HS-5 (cell line): ENCODE data around the gene UNC93A.
"Not testable (repeated sequence)": the region's sequence is repeated elsewhere in the genome, so short reads cannot be mapped to it uniquely, and the experiment has no call there.

Source experiments
- DNase-seq: peaks from one replicate; pipeline ENCODE4 v3.0.0-alpha.2; 2012; ENCODE audit warnings: low read depth

UNC93A gene

DNA sequence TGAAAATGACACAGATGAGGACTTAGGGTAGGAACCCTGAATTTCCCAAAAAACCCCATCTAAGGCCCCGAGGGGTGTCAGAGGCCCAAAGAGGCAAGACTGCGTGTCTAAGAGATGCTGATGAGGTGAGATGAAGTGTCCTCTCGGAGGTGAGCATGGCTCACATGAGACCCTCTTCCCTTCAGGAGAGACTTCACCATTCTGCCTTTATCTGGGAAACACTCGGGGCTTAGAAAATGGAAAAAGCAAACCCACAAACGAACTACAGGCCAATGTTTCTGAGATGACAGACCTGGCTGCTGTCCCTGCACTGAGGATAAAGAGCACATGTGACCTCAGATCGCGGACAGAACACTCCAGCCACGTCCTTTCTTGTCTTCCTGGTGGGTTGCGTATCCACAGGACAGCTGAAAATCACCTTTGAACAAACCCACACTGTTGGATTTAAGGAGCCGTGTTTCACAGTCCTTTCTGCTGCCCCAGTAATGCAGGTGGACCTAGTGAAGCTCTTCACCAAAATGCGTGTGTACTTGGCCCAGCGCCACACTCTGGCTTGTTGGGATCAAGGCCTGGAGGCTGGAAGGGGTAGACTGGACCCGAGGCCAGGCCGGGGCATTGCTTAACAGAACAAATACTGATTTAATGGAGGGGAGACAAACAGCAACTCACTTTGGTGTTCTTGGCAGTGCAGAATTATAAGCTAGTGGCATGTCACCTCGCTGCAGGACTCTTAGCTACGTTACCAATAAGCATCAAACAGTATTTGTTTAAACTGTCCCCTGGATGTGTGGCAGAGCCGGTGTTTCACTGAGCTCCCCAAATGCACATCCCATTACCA, 18.5 kb downstream of the UNC93A start:
- not testable (repeated sequence) for DNase-seq

DNA sequence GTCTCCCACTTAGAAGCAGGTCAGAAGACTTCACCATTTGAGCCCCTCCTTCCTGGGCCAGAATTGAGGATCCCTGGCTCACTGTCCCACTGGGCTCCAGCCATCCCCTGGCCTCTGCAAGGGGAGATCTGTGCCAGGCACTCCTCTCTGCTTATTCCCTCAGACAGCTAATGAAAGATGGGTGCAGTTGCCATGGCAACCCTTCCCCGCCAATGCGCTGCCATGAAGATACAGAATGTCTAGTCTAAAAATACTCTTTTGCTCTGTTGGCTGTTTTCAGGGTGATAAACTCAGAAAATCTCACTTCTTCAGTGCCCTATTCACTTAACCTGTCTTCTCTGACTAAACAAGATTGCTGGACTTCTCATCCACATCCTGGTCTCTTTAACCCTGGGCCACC, 20.2 kb downstream of the UNC93A start:
- no peak for DNase-seq

DNA sequence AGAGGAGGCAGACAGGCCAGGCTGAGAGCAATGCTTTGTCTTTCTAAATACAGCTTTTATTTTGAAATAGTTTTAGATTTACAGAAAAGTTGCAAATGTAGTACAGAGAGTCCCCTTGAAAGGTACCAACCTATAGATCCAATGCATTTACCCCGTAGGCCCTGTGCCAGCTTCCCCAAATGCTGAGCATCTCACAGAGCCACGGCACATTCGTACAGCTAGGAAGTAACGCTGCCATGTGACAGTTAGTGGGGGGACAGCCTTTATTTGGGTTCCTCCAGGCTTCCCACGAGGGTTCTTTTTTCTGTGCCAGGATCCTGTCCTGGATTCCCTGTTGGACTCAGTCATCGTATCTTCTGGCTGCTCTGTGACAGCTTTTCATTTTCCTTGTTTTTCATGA, 20.6 kb downstream of the UNC93A start:
- DNase-seq = not testable (repeated sequence)

DNA sequence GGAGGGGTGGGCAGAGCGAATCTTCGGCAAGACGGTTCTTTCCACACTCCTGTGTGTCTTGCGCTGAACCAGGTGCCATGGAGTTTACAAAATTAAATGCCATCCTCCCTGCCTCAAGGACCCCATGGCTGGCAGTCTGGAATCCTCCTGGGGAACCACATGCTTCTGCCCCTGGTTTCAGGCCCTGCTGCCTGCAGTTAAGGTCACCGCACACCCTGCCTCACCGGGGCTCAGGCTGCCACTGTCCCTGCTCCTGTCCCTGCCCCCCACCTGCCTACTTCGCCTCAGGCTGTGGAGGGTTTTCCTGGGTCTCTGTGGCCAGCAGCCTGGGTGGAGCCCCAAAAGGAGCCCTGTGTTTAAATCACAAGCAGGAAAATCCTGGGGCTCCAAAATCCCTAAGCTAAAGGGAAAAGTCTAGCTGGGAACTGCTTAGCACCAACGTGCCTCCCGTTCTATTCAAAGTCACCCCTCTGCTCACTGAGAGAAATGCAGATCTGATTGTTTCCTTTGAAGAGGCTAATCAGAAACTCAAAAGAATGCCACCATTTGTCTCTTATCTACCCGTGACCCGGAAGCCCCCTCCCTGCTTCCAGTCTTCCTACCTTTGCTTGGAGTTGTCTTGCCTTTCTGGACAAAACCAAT, 23.2 kb downstream of the UNC93A start:
- no peak for DNase-seq

DNA sequence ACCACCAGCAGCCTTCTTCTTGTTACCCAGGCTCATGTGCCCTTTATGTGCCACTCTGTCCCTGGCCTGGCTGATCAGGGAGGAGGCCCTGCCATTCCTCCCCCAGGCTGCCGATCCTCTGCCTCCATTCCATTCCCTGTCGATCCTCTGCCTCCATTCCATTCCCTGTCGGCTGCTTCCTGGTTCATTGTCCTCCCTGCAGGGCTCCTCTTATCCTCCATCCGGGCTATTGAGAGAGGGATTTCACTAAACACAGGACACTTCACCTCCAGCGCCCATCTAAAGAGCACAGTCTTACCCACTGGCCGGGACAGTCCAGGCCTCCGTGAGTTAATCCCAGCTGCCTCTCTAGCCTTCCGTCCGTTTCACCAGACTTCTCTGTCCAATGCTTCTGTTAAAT, 26.1 kb downstream of the UNC93A start:
- DNase-seq = no peak

DNA sequence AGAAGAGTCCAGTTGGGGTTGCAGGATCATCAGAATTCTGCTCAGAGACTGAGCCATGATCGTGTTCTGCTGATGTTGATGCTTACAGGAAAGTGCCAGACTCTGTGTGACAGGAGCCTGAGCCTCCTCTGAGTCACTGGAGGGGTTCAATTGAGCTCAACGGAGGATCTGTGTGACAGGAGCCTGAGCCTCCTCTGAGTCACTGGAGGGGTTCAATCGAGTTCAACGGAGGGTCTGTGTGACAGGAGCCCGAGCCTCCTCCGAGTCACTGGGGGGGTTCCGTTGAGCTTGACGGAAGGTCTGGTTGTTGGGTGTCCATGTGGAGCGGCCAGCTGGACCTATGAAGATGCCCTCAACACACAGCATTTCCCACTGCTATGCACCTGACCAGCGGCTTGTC, 27.2 kb downstream of the UNC93A start:
- not testable (repeated sequence) for DNase-seq

DNA sequence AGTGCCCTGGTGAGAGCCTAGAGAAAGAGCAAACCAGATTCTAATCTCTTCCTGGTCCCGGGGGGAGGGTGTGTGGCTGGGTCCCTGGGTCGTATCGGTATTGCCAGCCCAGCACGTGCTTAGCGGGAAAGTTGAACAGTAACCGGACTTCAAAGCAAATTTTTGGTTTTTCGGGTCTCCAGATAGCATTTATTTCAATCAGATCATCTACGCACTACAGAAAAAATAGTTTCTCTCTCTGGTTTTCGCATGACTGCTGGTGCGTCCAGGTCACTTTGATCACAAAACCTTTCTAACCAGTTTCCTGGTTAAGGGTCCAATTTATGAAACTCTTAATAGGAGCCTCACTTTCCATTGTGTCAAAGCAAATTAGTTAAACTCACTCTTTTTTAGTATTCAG, 27.7 kb downstream of the UNC93A start:
- not testable (repeated sequence) for DNase-seq

DNA sequence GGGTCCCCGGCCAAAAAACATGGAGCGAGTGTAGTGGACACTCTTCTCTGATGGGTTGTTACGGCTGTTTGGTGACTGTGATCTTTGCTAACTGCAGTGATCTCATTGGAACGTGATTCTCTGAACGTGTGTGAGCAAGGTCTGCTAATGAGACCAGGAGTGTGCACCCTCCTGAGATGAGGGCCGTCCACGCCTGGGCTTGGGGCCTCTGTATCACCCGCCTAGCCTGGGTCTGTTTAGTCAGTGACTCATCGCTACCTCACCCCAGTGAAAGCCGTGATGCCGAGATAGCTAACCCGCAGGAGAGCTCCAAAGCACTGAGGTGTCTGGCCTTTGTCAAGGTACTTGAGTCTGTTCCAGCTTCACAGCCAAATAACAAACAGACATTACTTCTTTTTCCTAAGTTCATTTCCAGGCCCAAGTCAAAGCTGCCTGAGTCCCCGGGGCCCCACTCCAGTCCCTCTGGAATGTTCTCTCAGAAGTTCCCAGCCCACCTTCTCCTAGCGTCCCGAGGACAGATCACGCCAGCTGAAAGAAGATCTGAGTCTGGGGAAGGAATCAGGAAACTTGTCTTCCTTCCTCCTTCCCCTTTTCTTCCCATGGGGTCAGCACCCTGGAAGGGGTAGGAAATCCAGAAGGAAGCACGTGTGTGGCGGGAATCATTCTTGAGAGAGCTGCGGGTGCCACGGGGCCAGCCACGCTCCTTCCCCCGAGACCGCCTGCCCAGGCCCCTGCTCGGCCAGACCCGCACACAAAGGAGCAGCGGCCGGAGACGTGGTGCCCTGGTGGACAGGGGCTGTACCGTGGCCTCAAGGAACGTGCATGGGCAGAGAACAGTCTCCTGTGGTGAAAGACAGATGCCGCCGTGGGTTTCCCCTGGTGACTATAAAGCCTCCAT, 29.0 kb downstream of the UNC93A start:
- DNase-seq = not testable (repeated sequence)

DNA sequence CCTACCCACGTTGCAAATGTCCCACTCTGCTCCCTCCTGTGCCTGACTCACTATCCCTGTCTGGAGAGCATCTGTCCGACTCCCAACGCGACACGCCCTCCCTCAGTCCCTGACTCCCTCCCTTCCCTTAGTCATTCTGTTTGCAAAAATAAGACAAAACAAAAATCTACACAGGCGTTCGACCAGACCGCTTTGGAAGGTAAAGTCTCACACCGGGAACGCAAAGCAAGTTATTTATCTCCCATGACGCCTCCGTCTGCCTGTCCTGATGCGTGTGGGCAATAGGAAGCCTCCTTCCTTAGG, 29.6 kb downstream of the UNC93A start:
- not testable (repeated sequence) for DNase-seq

DNA sequence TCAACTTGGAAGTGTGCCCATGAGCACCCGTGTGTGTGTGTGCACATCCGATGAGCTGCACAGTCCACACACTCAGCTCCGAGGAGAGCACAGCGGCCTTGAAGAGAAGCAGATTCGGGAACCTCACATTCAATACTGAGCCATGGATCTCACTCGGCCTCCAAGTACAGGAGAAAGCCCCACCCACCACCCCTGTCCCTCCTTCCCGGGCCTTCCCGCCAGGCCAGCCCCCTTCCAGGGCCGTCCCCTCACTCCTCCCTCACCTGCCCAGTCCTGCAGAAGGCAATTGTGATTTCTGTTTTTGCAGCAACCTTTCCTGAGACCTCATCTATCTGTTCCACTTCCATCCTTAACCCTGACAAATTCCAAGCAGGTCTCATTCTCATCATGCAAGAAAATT, 30.1 kb downstream of the UNC93A start:
- DNase-seq = not testable (repeated sequence)

DNA sequence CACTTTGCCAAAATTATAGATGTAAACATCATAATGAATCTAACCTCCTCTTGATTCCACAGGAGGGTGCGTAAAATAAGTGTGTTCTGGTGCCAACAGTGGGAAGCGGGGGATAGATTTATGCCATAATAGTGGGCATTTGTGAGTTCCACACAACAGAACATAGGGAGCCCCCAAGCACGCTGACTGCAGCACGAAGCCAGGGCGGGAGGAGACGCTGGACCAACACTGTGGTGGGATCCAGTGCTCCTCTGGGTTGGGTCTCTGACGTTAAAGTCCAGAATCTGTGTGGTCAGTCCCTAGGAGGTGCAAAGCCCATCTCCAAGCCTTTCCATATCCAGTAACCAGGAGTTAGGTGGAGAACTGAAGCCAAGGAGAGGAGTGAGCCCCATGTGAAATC, 32.0 kb downstream of the UNC93A start:
- DNase-seq = no peak

DNA sequence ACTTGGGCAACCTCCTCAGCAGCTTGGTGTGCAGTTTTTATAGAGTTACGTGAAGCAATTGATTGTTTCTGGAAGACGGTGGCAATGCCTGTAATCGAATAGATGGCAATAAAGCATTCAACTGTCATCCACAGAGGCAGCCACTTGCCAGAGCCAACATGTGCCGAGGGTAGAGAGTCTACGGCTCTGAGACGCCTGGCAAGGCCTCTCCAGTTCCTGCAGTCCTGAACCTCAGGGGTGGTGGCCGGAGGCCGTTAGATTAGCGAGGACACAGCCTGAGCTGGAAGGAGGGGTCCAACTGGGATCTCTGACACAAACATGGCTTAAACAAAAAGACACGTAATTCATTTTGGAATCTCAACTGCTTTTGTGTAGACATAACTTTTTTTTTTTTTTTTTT, 33.0 kb downstream of the UNC93A start:
- no peak for DNase-seq

DNA sequence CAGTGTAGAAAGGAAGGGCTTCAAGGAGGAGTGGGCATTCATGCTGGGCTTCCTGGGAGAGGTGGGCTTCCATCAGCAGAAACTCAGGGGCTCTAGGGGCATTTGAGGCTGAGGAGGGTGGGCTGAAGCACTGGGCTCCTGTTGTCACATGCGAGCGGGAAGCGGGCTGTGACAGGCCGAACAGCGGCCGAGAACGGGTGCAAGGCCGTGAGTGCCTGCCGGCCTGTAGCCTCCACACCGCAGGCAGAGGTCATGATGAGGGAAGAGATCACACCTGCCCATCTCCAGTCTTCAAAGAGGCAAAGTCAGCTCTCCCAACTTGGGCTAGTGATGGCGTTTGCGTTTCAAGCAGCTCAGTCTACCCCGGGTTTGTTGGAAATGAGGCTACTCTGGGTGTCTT, 34.7 kb downstream of the UNC93A start:
- DNase-seq = no peak

DNA sequence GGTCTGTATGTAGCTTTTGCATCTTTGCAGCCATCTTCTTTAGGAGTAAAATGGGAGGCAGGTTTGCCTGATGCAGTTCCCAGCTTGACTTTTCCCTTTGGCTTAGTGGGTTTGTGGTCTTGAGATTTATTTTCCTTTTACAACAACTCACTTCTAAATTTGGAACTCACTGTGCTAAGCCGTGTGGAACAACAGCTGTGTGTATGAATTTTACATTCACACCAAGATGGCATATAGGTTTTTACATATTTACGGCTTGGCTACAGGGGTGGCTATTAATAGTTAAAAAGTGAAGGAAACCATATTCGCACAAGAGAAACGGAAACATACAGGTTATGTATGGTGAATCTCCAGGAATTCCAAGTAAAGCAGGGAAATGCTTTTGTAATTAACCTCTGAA, 36.3 kb downstream of the UNC93A start:
- DNase-seq = no peak

DNA sequence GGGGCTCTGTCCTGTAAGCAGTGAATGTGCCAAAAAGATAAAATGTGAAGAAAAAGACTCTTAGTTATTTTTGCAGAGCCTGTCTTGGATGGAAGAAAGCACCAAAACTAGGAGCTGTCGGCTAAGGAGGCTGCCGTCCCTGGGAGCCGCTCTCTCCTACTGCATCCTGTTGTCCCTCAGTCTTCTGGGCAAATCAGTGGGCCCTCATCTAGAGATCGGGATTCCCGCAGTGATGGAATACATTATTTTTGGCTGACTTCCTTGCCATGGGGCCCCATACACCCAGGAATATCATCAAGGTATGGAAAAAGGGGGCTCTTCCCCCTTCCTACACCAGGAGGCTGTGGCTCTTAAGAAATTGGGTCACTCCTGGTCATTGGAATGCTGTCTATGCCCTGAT, 37.0 kb downstream of the UNC93A start:
- no peak for DNase-seq

DNA sequence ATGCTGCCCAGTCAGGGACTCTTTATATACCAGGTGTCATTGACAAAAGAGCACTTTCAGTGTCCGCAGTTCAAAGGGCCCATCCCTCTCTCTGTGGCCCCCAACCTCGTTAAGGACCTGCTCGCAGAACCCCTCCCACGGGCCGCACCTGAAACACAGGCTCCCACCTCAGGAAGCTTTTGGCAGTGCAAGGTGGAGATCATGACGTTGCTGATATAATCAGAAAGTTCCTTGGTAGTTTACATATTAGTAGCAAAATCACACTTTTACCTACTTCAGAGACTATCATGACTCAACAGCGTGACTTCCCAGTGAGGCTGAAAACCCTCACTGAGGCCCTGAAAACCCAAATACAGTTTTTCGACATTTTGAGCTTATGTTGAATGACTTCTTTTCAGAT, 37.9 kb downstream of the UNC93A start:
- no peak for DNase-seq

DNA sequence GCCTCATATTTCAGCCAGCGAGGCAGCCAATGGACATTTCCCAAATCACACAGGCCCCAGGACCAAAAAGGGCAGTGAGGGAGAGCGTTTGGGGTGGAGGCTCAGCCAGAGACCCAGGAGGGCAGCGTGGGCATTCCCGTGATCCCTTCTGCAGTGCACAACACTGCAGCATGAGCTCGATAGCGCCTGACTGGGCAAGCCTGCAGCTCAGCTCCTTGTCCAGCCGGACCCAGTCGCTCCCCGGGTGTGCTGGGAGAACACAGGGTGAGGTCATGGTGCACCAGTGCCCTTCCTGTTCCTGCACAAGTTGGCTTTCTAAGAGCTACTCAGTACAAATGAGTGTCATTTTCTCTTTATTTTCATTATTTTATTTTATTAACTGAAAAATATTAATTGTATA, 39.6 kb downstream of the UNC93A start:
- DNase-seq = no peak

DNA sequence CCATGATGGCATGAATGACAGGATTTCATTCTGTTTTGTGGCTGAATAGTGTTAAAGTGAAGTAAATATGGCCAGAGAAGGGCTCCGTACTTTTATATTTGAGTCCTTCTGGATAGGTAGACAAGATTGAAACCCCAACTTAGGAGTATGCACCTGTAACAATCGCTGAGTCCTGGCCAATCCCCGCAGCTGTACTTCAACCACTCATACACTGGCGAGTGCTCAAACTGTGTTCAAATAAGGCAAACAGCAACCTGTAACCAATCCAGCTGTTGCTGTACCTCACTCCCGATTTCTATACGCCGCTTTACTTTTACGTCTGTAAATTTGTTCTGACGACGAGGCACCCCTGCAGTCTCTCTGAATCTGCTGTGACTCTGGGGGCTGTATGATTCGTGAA, 40.5 kb downstream of the UNC93A start:
- no peak for DNase-seq

DNA sequence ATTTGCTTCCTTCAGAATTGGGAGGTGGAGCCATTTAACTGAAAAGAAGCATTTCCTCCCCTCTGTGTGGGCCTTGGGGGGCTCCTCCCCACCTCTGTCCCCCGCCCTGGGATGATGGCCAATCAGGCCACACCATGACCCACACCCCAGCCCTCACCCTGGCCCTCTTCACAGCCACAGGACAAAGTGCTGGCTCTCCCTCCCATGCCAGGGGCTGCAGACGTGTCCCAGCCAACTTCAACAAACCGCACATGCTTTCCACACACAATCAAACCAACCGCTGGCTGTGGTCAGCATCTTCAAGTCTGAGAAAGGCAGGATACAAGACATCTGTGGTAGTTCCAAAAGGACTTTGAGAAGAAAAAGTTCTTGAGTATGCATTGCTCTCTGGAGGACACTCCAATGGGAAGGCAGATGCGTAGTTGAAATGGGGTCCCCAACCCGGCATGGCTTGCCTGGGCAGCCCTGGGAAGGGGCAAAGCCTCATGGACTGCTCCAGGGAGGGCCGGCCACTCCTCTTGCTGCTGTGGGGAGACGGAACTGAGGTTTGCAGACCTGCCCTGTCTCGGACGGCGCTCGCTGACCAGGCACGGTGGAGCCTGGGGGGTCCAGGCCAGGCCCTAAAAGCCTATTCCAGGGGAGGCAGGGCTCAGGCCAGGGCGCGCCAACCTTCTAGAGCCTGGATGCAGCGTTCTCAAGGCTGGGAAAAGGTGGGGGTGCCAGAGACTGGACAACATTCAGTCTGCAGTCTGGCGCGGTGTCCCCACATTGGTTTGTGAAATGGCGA, 45.9 kb downstream of the UNC93A start:
- no peak for DNase-seq

DNA sequence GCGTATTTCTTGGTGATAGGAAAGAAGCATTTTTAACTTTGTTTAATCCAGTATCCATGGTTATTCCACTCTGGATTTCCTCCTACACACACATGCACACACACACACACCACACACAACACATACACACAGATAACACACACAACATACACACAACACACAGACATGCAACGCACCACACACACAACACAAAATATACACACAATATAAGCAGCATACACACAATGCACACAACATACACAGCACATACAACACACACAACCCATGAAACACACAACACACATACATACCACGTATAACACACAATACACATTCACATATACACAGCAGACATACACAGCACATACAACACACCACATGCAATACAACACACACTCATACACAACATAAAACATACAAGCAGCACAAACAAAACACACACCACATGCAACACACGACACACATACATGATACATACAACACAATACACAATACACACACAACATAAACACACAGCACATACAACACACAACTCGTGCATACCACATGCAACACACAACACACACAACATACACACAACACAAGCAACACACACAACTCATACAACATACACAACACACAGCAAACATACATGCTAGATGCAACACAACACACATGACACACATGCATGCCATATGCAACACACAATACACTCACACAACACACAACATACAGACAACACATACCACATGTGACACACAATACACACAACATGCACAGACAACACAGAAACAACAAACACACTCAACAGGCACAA, 46.7 kb downstream of the UNC93A start:
- DNase-seq = no peak

DNA sequence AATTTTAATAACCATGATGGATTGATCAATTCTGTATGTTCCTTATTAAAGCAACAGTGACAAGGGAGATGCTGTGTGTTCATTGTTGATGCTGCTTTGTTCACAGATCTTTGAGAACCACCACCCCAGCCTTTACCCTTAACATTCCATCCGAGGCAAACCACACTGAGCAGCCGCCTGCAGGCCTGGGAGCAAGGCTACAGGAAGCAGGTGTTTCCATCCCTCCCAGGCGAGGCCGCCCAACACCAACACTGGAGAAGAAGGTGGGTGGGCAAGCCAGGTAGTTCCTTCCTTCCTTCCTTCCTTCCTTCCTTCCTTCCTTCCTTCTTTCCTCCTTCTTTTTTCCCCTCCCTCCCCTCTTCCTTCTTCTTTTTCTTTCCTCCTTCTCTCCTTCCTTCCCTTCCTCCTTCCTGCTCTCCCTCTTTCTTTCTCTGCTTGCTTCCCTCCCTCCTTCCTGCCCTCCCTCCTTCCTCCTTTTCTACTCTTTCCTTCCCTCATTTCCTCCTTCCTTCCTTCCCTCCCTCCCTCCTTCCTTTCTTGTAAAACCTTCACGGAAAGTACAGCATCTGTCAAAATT, 47.5 kb downstream of the UNC93A start:
- no peak for DNase-seq
